HG02623 (cell line): ENCODE data around the gene CABP7.

ENCODE experiments used
- ATAC-seq: cut with Tn5 transposase; IDR thresholded peaks from one replicate; pipeline ENCODE4 v1.9.1; 2021; ENCODE audit warnings: moderate library complexity; ENCODE audit not compliant: unreplicated experiment

Gene CABP7

GRCh38 chr22:29702000-29702930 lies 17.5 kb upstream of the CABP7 start:
- no peak for ATAC-seq

GRCh38 chr22:29702931-29703501 lies 16.8 kb upstream of the CABP7 start:
- ATAC-seq = no peak

- no peak for ATAC-seq
These were observed 16.1 kb upstream of the CABP7 start for GRCh38 chr22:29703569-29704195.

GRCh38 chr22:29704528-29705285 lies 15.1 kb upstream of the CABP7 start:
- no peak for ATAC-seq

- ATAC-seq = no peak
These were observed 14.2 kb upstream of the CABP7 start for GRCh38 chr22:29705651-29706050.

- no peak for ATAC-seq
These were observed 13.3 kb upstream of the CABP7 start for GRCh38 chr22:29706486-29706885.

- no peak for ATAC-seq
These were observed 12.8 kb upstream of the CABP7 start for GRCh38 chr22:29707010-29707409.

- ATAC-seq = no peak
These were observed 12.3 kb upstream of the CABP7 start for GRCh38 chr22:29707471-29707870.

GRCh38 chr22:29710193-29710592 lies 9.6 kb upstream of the CABP7 start:
- ATAC-seq = no peak

GRCh38 chr22:29710922-29711593 lies 8.7 kb upstream of the CABP7 start:
- ATAC-seq = no peak

- no peak for ATAC-seq
These were observed 7.7 kb upstream of the CABP7 start for GRCh38 chr22:29712119-29712518.

GRCh38 chr22:29713156-29713727 lies 6.6 kb upstream of the CABP7 start:
- no peak for ATAC-seq

- no peak for ATAC-seq
These were observed 4.6 kb upstream of the CABP7 start for GRCh38 chr22:29715240-29715639.

- ATAC-seq = no peak
These were observed 4.1 kb upstream of the CABP7 start for GRCh38 chr22:29715705-29716104.

GRCh38 chr22:29716814-29717545 lies 2.8 kb upstream of the CABP7 start:
- ATAC-seq = no peak

- no peak for ATAC-seq
These were observed 2.0 kb upstream of the CABP7 start for GRCh38 chr22:29717789-29718188.

GRCh38 chr22:29718949-29719898 lies 579 bp upstream of the CABP7 start:
- ATAC-seq = no peak

- ATAC-seq = no peak
These were observed 1.1 kb downstream of the CABP7 start for GRCh38 chr22:29720811-29721323.
